Osteoblast (primary cell): ENCODE measurements around the gene SLC25A21. TPM values are rescaled to one million over a fixed set of nuclear protein-coding genes. Genes with fewer than 3 reads are reported as not detected.

Experiments used
- DNase-seq: peaks from one replicate; pipeline ENCODE4 v3.0.0; 2011; ENCODE audit warnings: low spot score, mixed read lengths; ENCODE audit not compliant: insufficient read length; ENCODE audit errors: missing footprints
- H2AFZ ChIP-seq: 2 replicates; pipeline ENCODE4 v1.6.0; 2011; ENCODE audit warnings: mild to moderate bottlenecking, low read length
- H3K27ac ChIP-seq: 2 replicates; pipeline ENCODE4 v1.5.1; 2011; ENCODE audit warnings: mild to moderate bottlenecking, low read depth, low read length, moderate library complexity
- H3K27me3 ChIP-seq: 2 replicates; pipeline ENCODE4 v1.6.0; 2012; ENCODE audit warnings: mild to moderate bottlenecking, control low read depth, inconsistent platforms, low read length, moderate library complexity; ENCODE audit not compliant: insufficient read depth
- H3K36me3 ChIP-seq: 2 replicates; pipeline ENCODE4 v1.5.1; 2011; ENCODE audit warnings: mild to moderate bottlenecking, low read length, control low read depth, moderate library complexity; ENCODE audit not compliant: insufficient read depth
- H3K4me1 ChIP-seq: 2 replicates; pipeline ENCODE4 v1.5.1; 2011; ENCODE audit warnings: mild to moderate bottlenecking, low read length, control low read depth, moderate library complexity; ENCODE audit not compliant: insufficient read depth
- H3K4me2 ChIP-seq: 2 replicates; pipeline ENCODE4 v1.6.0; 2011; ENCODE audit warnings: mild to moderate bottlenecking, low read length; ENCODE audit not compliant: insufficient read depth
- H3K4me3 ChIP-seq: fragments of 200-600 bp; sonication (generic); 3 replicates; pipeline ENCODE4 v1.5.1; 2012; ENCODE audit warnings: mild to moderate bottlenecking, low read length, inconsistent platforms; ENCODE audit not compliant: insufficient read depth
- H3K79me2 ChIP-seq: 2 replicates; pipeline ENCODE4 v1.6.0; 2012; ENCODE audit warnings: mild to moderate bottlenecking, low read length, control low read depth, inconsistent platforms; ENCODE audit not compliant: insufficient read depth
- H3K9me3 ChIP-seq: 2 replicates; pipeline ENCODE4 v1.5.1; 2011; ENCODE audit warnings: low read depth, low read length, control low read depth
- H4K20me1 ChIP-seq: 2 replicates; pipeline ENCODE4 v1.6.0; 2012; ENCODE audit warnings: mild to moderate bottlenecking, low read length, control low read depth; ENCODE audit not compliant: insufficient read depth
- total RNA-seq: library from RNA; depleted of rRNA; stranded (reverse); fragments of >200 nt; gene quantifications from 2 replicates; pipeline ENCODE4 v1.2.3, GENCODE V29; 2012
- TF ChIP-seq, protein P1 (sequence below): IDR thresholded peaks from 2 replicates; pipeline ENCODE4 v1.5.1; 2011; ENCODE audit warnings: mild to moderate bottlenecking, low read depth, low read length, moderate library complexity; ENCODE audit errors: extremely low read depth

Gene SLC25A21
- total RNA-seq, 1 donor: 0.72 TPM

DNA sequence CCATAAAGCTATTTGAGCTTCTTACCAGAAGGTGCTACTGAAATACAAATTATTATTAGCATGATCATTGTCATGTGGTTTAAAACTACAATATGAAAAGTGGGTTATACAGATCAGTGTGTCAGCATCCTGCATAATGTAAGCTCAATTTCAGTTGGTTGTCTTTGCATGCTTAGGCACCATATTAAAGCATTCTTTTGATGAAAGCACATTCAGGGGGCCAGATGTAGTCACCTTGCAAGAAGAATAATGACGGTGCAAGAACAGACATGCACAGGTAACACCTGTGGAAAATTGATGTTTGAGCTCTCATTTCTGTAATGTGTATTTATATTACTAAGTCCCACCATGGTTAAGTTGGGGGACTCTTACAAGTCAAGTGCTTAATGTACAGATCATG, 386.9 kb downstream of the SLC25A21 start:
- Histone ChIP-seq H3K36me3 (no peaks in the 10 kb centered on the region), H3K4me2 (no peak overlapping the region), H3K9me3 (no peaks in the 10 kb centered on the region), H3K4me1 (no peaks in the 10 kb centered on the region), H2AFZ (no peak overlapping the region), H3K4me3 (no peak overlapping the region), H4K20me1 (no peaks in the 10 kb centered on the region), H3K27ac (no peak overlapping the region), H3K79me2 (no peaks in the 10 kb centered on the region), H3K27me3 (no peaks in the 10 kb centered on the region)
- DNase-seq: no peak
- TF ChIP-seq, protein P1, sequence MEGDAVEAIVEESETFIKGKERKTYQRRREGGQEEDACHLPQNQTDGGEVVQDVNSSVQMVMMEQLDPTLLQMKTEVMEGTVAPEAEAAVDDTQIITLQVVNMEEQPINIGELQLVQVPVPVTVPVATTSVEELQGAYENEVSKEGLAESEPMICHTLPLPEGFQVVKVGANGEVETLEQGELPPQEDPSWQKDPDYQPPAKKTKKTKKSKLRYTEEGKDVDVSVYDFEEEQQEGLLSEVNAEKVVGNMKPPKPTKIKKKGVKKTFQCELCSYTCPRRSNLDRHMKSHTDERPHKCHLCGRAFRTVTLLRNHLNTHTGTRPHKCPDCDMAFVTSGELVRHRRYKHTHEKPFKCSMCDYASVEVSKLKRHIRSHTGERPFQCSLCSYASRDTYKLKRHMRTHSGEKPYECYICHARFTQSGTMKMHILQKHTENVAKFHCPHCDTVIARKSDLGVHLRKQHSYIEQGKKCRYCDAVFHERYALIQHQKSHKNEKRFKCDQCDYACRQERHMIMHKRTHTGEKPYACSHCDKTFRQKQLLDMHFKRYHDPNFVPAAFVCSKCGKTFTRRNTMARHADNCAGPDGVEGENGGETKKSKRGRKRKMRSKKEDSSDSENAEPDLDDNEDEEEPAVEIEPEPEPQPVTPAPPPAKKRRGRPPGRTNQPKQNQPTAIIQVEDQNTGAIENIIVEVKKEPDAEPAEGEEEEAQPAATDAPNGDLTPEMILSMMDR: no peak

DNA sequence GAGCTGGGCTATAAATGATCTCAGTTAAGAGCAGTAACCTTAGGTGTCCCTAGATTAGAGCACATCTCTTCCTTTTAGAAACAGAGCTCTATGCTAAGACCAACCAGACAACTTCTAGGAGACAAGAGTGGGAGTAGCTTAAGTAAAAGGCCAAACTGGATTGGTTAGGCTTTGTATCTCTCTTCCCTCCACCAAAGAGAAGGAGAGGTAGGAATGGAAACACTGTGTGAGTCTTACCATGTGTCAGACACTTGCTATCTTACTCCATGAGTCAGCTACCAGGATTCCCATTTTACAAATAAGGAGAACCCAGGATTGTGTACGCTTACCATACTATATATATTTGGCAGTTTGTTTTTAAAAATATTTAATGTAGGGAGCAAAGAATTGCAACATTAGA, 387.9 kb downstream of the SLC25A21 start:
- Histone ChIP-seq H3K27ac (no peak overlapping the region), H3K36me3 (no peaks in the 10 kb centered on the region), H3K4me3 (no peak overlapping the region), H2AFZ (no peak overlapping the region), H3K27me3 (no peaks in the 10 kb centered on the region), H3K9me3 (no peaks in the 10 kb centered on the region), H3K4me1 (no peaks in the 10 kb centered on the region), H4K20me1 (no peaks in the 10 kb centered on the region), H3K79me2 (no peaks in the 10 kb centered on the region), H3K4me2 (no peak overlapping the region)
- TF ChIP-seq, protein P1: no peak
- DNase-seq: no peak

DNA sequence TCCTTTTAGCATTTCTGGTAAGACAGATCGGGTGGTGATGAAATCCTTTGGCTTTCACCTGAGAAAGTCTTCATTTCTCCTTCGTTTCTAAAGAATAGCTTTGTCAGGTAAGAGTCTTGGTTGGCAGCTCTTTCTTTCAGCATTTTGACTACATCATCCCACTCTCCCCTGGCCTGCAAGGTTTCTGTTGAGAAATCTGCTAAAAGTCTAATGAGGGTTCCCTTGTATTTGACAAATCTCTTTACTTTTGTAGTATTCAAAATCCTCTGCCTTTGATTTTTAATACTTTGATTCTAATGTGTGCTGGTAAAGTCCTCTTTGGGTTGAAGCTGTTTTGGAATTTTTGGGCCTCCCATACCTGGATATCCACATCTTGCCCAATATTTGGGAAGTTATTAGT, 390.5 kb downstream of the SLC25A21 start:
- Histone ChIP-seq H2AFZ (no peak overlapping the region), H3K4me2 (no peak overlapping the region), H3K4me1 (no peaks in the 10 kb centered on the region), H3K27me3 (no peaks in the 10 kb centered on the region), H3K36me3 (no peaks in the 10 kb centered on the region), H3K79me2 (no peaks in the 10 kb centered on the region), H4K20me1 (no peaks in the 10 kb centered on the region), H3K9me3 (no peaks in the 10 kb centered on the region), H3K4me3 (no peak overlapping the region), H3K27ac (no peak overlapping the region)
- TF ChIP-seq, protein P1: no peak
- DNase-seq: no peak

DNA sequence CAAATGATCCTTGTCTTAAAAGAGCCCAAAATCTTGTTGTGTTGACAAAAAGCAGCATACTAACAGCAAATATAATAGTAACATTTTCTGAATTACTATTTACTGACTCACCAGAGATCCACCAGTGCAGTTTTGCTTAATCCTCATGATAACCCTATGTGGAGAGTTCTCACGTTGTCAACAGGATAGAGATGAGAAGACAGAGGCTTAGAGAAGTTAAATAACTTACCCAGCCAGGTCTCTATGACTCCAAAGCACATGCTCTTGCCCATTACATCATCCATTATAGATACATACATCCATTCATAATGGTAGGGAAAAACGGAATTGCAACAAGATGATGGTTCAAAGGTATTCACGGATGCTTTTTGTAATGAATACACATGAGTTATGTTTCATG, 398.8 kb downstream of the SLC25A21 start:
- TF ChIP-seq, protein P1: no peak
- H3K36me3 ChIP-seq: no peaks in the 10 kb centered on the region
- H2AFZ ChIP-seq: no peak overlapping the region
- no peak overlapping the region for H3K4me2 ChIP-seq
- H3K9me3 ChIP-seq: no peaks in the 10 kb centered on the region
- no peaks in the 10 kb centered on the region for H3K27me3 ChIP-seq
- no peaks in the 10 kb centered on the region for H3K79me2 ChIP-seq
- H4K20me1 ChIP-seq: no peaks in the 10 kb centered on the region
- no peak overlapping the region for H3K4me3 ChIP-seq
- DNase-seq: no peak
- no peak overlapping the region for H3K27ac ChIP-seq
- no peaks in the 10 kb centered on the region for H3K4me1 ChIP-seq
